HepG2 (cell line): ENCODE measurements around the gene TM6SF1. TPM values are rescaled to one million over a fixed set of nuclear protein-coding genes. Genes with fewer than 3 reads are reported as not detected.

Experiments
- REL ChIP-seq: sonication (generic); formaldehyde crosslinking; conservative IDR thresholded peaks from 2 replicates; pipeline ENCODE4 v1.8.0; 2022; ENCODE audit warnings: mild to moderate bottlenecking, missing genetic modification reagents, moderate library complexity
- TAF15 ChIP-seq: fragments of 200-400 bp; formaldehyde crosslinking; IDR thresholded peaks from one replicate; pipeline ENCODE4 v1.6.1; 2018; ENCODE audit warnings: mild to moderate bottlenecking, low read depth, low read length; ENCODE audit not compliant: poor library complexity, severe bottlenecking
- ZNF790 ChIP-seq: sonication (generic); formaldehyde crosslinking; IDR thresholded peaks from 2 replicates; pipeline ENCODE4 v1.8.0; 2022; ENCODE audit warnings: missing genetic modification reagents, mild to moderate bottlenecking, borderline replicate concordance
- polyA plus RNA-seq, 8 experiments: library from polyadenylated mRNA; depleted of rRNA in 3 of 8; stranded (reverse) in 7 of 8; unstranded in 1 of 8; fragments of >200 nt; fragmentation: Illumina TruSeq in 4 of 8; extraction: Trizol in 4 of 8; gene quantifications; 2 replicates each; pipeline versions ENCODE4 v1.2.1 to v1.2.3, GENCODE V29; 2011 to 2016; ENCODE audit warnings: low read depth in 4 of 8, missing spikeins in 1 of 8, mixed read lengths in 1 of 8; ENCODE audit not compliant: insufficient read depth in 1 of 8
- total RNA-seq, 5 experiments: library from RNA; depleted of rRNA; stranded (reverse); fragments of >200 nt; fragmentation: Illumina TruSeq; extraction: Trizol; gene quantifications; 2 replicates each; pipeline ENCODE4 v1.2.3, GENCODE V29; 2016; ENCODE audit warnings: low read depth in 1 of 5
- TF ChIP-seq, protein P1 (sequence below): sonication (generic); formaldehyde crosslinking; IDR thresholded peaks from 2 replicates; pipeline ENCODE4 v1.5.1; 2020; ENCODE audit warnings: missing genetic modification reagents, mild to moderate bottlenecking, borderline replicate concordance
- TF ChIP-seq, protein P2 (sequence below): IDR thresholded peaks from 2 replicates; pipeline ENCODE4 v1.6.1; 2016; ENCODE audit warnings: control low read depth
- TF ChIP-seq, protein P3 (sequence below): sonication (generic); formaldehyde crosslinking; conservative IDR thresholded peaks from 2 replicates; pipeline ENCODE4 v1.8.0; 2022; ENCODE audit warnings: missing genetic modification reagents
- TF ChIP-seq, protein P4 (sequence below): sonication (generic); formaldehyde crosslinking; IDR thresholded peaks from 2 replicates; pipeline ENCODE4 v1.4.0; 2020; ENCODE audit warnings: missing genetic modification reagents, borderline replicate concordance
- TF ChIP-seq, protein P5 (sequence below): sonication (generic); formaldehyde crosslinking; IDR thresholded peaks from 2 replicates; pipeline ENCODE4 v1.5.1; 2020; ENCODE audit warnings: mild to moderate bottlenecking, missing genetic modification reagents, moderate library complexity

Gene TM6SF1
- total and polyA plus RNA-seq, 2 of the 13 experiments (the other 11 are each of a cell fraction or from before 2014, with no cell fraction given) = not detected

DNA sequence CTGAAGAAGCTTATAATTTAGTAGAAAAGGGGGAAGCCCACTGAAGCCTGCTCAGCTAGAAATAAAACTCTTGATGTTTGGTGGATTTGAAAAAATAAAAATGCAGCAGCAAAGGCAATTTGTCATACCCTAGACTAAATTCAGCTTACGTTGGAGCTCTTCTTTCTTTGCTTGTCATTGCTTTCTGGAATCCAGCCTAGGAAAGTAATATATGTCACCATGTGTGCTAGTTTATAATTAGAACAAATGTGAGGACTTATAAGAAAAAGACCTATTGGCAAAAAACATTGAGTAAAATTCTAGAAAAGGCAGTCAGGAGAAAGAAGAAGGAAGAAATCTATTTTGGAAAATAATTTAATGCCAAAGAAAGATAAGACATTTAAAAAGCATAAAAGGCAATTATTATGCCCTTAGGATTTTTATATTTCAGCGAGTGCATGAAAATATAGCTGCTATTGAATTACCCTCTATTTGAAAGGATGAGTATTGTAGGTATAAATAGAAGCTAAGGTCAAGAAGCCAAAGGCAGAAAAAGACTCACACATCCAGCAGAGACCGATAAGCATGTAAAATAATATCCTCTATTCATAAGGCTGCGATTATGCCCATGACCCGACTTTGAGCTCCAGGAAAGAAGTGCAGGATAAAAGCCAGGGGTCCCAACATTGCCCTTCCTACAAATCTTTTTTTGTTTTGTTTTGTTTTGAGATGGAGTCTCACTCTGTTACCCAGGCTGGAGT is 29.8 kb upstream of the TM6SF1 start (continued):
- TF ChIP-seq, protein P1, sequence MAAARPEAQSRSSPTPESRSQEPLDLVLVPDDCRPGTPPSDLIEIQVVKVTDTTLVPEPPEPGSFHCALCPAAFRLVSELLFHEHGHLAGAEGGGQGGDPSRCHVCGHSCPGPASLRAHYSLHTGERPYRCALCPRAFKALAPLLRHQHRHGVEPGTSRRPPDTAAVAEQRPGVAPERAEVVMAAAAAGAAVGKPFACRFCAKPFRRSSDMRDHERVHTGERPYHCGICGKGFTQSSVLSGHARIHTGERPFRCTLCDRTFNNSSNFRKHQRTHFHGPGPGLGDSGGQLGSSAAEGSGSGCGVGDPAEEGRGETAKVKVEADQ = no peak
- TF ChIP-seq REL (CRISPR knock-in tag) (no peak), TAF15 (no peak), ZNF790 (no peak)
- TF ChIP-seq, protein P2, sequence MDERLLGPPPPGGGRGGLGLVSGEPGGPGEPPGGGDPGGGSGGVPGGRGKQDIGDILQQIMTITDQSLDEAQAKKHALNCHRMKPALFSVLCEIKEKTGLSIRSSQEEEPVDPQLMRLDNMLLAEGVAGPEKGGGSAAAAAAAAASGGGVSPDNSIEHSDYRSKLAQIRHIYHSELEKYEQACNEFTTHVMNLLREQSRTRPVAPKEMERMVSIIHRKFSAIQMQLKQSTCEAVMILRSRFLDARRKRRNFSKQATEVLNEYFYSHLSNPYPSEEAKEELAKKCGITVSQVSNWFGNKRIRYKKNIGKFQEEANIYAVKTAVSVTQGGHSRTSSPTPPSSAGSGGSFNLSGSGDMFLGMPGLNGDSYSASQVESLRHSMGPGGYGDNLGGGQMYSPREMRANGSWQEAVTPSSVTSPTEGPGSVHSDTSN (CRISPR knock-in tag) = no peak
- TF ChIP-seq, protein P3, sequence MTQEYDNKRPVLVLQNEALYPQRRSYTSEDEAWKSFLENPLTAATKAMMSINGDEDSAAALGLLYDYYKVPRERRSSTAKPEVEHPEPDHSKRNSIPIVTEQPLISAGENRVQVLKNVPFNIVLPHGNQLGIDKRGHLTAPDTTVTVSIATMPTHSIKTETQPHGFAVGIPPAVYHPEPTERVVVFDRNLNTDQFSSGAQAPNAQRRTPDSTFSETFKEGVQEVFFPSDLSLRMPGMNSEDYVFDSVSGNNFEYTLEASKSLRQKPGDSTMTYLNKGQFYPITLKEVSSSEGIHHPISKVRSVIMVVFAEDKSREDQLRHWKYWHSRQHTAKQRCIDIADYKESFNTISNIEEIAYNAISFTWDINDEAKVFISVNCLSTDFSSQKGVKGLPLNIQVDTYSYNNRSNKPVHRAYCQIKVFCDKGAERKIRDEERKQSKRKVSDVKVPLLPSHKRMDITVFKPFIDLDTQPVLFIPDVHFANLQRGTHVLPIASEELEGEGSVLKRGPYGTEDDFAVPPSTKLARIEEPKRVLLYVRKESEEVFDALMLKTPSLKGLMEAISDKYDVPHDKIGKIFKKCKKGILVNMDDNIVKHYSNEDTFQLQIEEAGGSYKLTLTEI = no peak
- TF ChIP-seq, protein P4, sequence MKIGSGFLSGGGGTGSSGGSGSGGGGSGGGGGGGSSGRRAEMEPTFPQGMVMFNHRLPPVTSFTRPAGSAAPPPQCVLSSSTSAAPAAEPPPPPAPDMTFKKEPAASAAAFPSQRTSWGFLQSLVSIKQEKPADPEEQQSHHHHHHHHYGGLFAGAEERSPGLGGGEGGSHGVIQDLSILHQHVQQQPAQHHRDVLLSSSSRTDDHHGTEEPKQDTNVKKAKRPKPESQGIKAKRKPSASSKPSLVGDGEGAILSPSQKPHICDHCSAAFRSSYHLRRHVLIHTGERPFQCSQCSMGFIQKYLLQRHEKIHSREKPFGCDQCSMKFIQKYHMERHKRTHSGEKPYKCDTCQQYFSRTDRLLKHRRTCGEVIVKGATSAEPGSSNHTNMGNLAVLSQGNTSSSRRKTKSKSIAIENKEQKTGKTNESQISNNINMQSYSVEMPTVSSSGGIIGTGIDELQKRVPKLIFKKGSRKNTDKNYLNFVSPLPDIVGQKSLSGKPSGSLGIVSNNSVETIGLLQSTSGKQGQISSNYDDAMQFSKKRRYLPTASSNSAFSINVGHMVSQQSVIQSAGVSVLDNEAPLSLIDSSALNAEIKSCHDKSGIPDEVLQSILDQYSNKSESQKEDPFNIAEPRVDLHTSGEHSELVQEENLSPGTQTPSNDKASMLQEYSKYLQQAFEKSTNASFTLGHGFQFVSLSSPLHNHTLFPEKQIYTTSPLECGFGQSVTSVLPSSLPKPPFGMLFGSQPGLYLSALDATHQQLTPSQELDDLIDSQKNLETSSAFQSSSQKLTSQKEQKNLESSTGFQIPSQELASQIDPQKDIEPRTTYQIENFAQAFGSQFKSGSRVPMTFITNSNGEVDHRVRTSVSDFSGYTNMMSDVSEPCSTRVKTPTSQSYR (CRISPR knock-in tag) = no peak
- TF ChIP-seq, protein P5, sequence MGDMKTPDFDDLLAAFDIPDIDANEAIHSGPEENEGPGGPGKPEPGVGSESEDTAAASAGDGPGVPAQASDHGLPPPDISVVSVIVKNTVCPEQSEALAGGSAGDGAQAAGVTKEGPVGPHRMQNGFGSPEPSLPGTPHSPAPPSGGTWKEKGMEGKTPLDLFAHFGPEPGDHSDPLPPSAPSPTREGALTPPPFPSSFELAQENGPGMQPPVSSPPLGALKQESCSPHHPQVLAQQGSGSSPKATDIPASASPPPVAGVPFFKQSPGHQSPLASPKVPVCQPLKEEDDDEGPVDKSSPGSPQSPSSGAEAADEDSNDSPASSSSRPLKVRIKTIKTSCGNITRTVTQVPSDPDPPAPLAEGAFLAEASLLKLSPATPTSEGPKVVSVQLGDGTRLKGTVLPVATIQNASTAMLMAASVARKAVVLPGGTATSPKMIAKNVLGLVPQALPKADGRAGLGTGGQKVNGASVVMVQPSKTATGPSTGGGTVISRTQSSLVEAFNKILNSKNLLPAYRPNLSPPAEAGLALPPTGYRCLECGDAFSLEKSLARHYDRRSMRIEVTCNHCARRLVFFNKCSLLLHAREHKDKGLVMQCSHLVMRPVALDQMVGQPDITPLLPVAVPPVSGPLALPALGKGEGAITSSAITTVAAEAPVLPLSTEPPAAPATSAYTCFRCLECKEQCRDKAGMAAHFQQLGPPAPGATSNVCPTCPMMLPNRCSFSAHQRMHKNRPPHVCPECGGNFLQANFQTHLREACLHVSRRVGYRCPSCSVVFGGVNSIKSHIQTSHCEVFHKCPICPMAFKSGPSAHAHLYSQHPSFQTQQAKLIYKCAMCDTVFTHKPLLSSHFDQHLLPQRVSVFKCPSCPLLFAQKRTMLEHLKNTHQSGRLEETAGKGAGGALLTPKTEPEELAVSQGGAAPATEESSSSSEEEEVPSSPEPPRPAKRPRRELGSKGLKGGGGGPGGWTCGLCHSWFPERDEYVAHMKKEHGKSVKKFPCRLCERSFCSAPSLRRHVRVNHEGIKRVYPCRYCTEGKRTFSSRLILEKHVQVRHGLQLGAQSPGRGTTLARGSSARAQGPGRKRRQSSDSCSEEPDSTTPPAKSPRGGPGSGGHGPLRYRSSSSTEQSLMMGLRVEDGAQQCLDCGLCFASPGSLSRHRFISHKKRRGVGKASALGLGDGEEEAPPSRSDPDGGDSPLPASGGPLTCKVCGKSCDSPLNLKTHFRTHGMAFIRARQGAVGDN = no peak
